HL-60/S4 treated with retinoic acid at 250 ng/mL for 4 days and 3 days (cell line): ENCODE data around the gene ZNF285.
"Not testable (repeated sequence)": the region's sequence is repeated elsewhere in the genome, so short reads cannot be mapped to it uniquely, and the experiment has no call there.

Experiments
- in situ Hi-C: fragments of 300-500 bp; cut with MboI; formaldehyde crosslinking; loops from 2 replicates; pipeline ENCODE4 v1.7.0; 2022; ENCODE audit warnings: low sequenced_read_pairs

The ZNF285 gene

GRCh38 chr19:44401139-44402115 lies at the start of gene ZNF285:
Gene ZNF285 (minus strand): TSS chr19:44401608. CDS start chr19:44397213, 4,395 bp downstream.
- in situ Hi-C loops = no loop called here

- in situ Hi-C loops = no loop called here
Observed at GRCh38 chr19:44447916-44448674, 46.7 kb upstream of the ZNF285 start, which contains the start of gene ZNF229. Gene ZNF229 (minus strand): TSS chr19:44448472. CDS start chr19:44442847, 5,625 bp downstream.

- in situ Hi-C loops = no loop called here
Observed at GRCh38 chr19:44438441-44438840, 37.0 kb upstream of the ZNF285 start.

GRCh38 chr19:44435441-44435840 lies 34.0 kb upstream of the ZNF285 start:
- in situ Hi-C loops = no loop called here

GRCh38 chr19:44430956-44431355 lies 29.5 kb upstream of the ZNF285 start:
- in situ Hi-C loops = no loop called here

- in situ Hi-C loops = not testable (repeated sequence)
Observed at GRCh38 chr19:44415553-44415952, 14.1 kb upstream of the ZNF285 start.

GRCh38 chr19:44389268-44389667 lies 12.1 kb downstream of the ZNF285 start:
- in situ Hi-C loops = not testable (repeated sequence)

- in situ Hi-C loops = no loop called here
Observed at GRCh38 chr19:44374789-44375188, 26.6 kb downstream of the ZNF285 start.

GRCh38 chr19:44371815-44372480 lies 29.5 kb downstream of the ZNF285 start:
- in situ Hi-C loops = no loop called here

- in situ Hi-C loops = no loop called here
Observed at GRCh38 chr19:44367024-44367423, 34.4 kb downstream of the ZNF285 start.

- in situ Hi-C loops = no loop called here
Observed at GRCh38 chr19:44356383-44357111, 44.9 kb downstream of the ZNF285 start, which contains the start of gene ZNF112. Gene ZNF112 (minus strand): TSS chr19:44356680. CDS start chr19:44340539, 16,141 bp downstream.

- in situ Hi-C loops = no loop called here
Observed at GRCh38 chr19:44346556-44346955, 54.9 kb downstream of the ZNF285 start.

GRCh38 chr19:44345959-44346358 lies 55.4 kb downstream of the ZNF285 start:
- in situ Hi-C loops = no loop called here

GRCh38 chr19:44344255-44344654 lies 57.2 kb downstream of the ZNF285 start:
- in situ Hi-C loops = no loop called here

GRCh38 chr19:44341794-44342193 lies 59.6 kb downstream of the ZNF285 start:
- in situ Hi-C loops = no loop called here

GRCh38 chr19:44334639-44335038 lies 66.8 kb downstream of the ZNF285 start:
- in situ Hi-C loops = not testable (repeated sequence)
